ENCODE data around the gene CELA3A. TPM values are rescaled to one million over a fixed set of nuclear protein-coding genes. Genes with fewer than 3 reads are reported as not detected.

CELA3A gene
- total and polyA plus RNA-seq, 10 of the 15 experiments (the other 5 are each of a cell fraction or from before 2014, with no cell fraction given), result 7.6 TPM; not detected in 9

Small RNA genes within 50 kb of the gene (small RNA-seq; reads per million reads assigned to genes)
- gene RN7SL186P (not detected), gene RN7SL386P (not detected), gene RNU6-1022P (not detected), gene RNU6-776P (not detected)

Other genes starting within 250 kb of the CELA3A start
- gene USP48, start 218.5 kb upstream of the CELA3A start, total RNA-seq (2014; rRNA removed), result 59.0 and 70.8 TPM in 2 replicates
- gene USP48, start 218.5 kb upstream of the CELA3A start, total RNA-seq (2014; rRNA removed; fragmentation: Illumina TruSeq; extraction: Trizol), result 69.9 and 80.4 TPM in 2 replicates
- 96.6 and 99.3 TPM in 2 replicates for gene USP48, start 218.5 kb upstream of the CELA3A start, total RNA-seq (2021)
- gene USP48, start 218.5 kb upstream of the CELA3A start, polyA plus RNA-seq (2011; rRNA removed), result 104 and 161 TPM in 2 replicates
- gene USP48, start 218.5 kb upstream of the CELA3A start, polyA plus RNA-seq (2014; fragmentation: Illumina TruSeq; extraction: Trizol), result 81.1 and 116 TPM in 2 replicates
- 10 to 100 TPM; 21.2 to 39.0 TPM for gene USP48, start 218.5 kb upstream of the CELA3A start, polyA plus RNA-seq (2014; fragmentation: Nextera tagmentation; extraction: Ambion mirVana)
- 53.9 and 68.2 TPM in 2 replicates for gene USP48, start 218.5 kb upstream of the CELA3A start, polyA plus RNA-seq (2014; rRNA removed)
- gene USP48, start 218.5 kb upstream of the CELA3A start, polyA plus RNA-seq (2016; fragmentation: Nextera tagmentation; extraction: Ambion mirVana), result 100 to 1,000 TPM in 1 of 2 experiments, 10 to 100 TPM in 1; 95.2 to 115 TPM
- gene LDLRAD2, start 189.4 kb upstream of the CELA3A start, total RNA-seq (2014; rRNA removed), result 0.23 TPM in 1 of 2 replicates, not detected in the other
- not detected in 2 replicates for gene LDLRAD2, start 189.4 kb upstream of the CELA3A start, total RNA-seq (2014; rRNA removed; fragmentation: Illumina TruSeq; extraction: Trizol)
- gene LDLRAD2, start 189.4 kb upstream of the CELA3A start, total RNA-seq (2021), result 0.08 TPM in 1 of 2 replicates, not detected in the other
- gene LDLRAD2, start 189.4 kb upstream of the CELA3A start, polyA plus RNA-seq (2011; rRNA removed), result not detected in 2 replicates
- gene LDLRAD2, start 189.4 kb upstream of the CELA3A start, polyA plus RNA-seq (2014; fragmentation: Illumina TruSeq; extraction: Trizol), result not detected in 2 replicates
- under 1 TPM in 1 of 2 experiments, not detected in 1; 0.11 TPM for gene LDLRAD2, start 189.4 kb upstream of the CELA3A start, polyA plus RNA-seq (2014; fragmentation: Nextera tagmentation; extraction: Ambion mirVana)
- 0.04 TPM in 1 of 2 replicates, not detected in the other for gene LDLRAD2, start 189.4 kb upstream of the CELA3A start, polyA plus RNA-seq (2014; rRNA removed)
- gene LDLRAD2, start 189.4 kb upstream of the CELA3A start, polyA plus RNA-seq (2016; fragmentation: Nextera tagmentation; extraction: Ambion mirVana), result not detected
- 0.82 and 1.2 TPM in 2 replicates for gene HSPG2, start 64.3 kb upstream of the CELA3A start, total RNA-seq (2014; rRNA removed)
- 0.63 and 0.83 TPM in 2 replicates for gene HSPG2, start 64.3 kb upstream of the CELA3A start, total RNA-seq (2014; rRNA removed; fragmentation: Illumina TruSeq; extraction: Trizol)
- 3.4 and 3.5 TPM in 2 replicates for gene HSPG2, start 64.3 kb upstream of the CELA3A start, total RNA-seq (2021)
- gene HSPG2, start 64.3 kb upstream of the CELA3A start, polyA plus RNA-seq (2011; rRNA removed), result 0.62 and 0.71 TPM in 2 replicates
- 0.06 and 0.40 TPM in 2 replicates for gene HSPG2, start 64.3 kb upstream of the CELA3A start, polyA plus RNA-seq (2014; fragmentation: Illumina TruSeq; extraction: Trizol)
- gene HSPG2, start 64.3 kb upstream of the CELA3A start, polyA plus RNA-seq (2014; fragmentation: Nextera tagmentation; extraction: Ambion mirVana), result not detected
- 0.76 and 1.3 TPM in 2 replicates for gene HSPG2, start 64.3 kb upstream of the CELA3A start, polyA plus RNA-seq (2014; rRNA removed)
- gene HSPG2, start 64.3 kb upstream of the CELA3A start, polyA plus RNA-seq (2016; fragmentation: Nextera tagmentation; extraction: Ambion mirVana), result 1 to 10 TPM in 1 of 2 experiments, under 1 TPM in 1; 0.30 to 1.1 TPM
- gene CELA3B, start 24.6 kb upstream of the CELA3A start, total RNA-seq (2014; rRNA removed), result not detected in 2 replicates
- gene CELA3B, start 24.6 kb upstream of the CELA3A start, total RNA-seq (2014; rRNA removed; fragmentation: Illumina TruSeq; extraction: Trizol), result not detected in 2 replicates
- 4.1 and 6.4 TPM in 2 replicates for gene CELA3B, start 24.6 kb upstream of the CELA3A start, total RNA-seq (2021)
- not detected in 2 replicates for gene CELA3B, start 24.6 kb upstream of the CELA3A start, polyA plus RNA-seq (2011; rRNA removed)
- gene CELA3B, start 24.6 kb upstream of the CELA3A start, polyA plus RNA-seq (2014; fragmentation: Illumina TruSeq; extraction: Trizol), result not detected in 2 replicates
- not detected for gene CELA3B, start 24.6 kb upstream of the CELA3A start, polyA plus RNA-seq (2014; fragmentation: Nextera tagmentation; extraction: Ambion mirVana)
- not detected in 2 replicates for gene CELA3B, start 24.6 kb upstream of the CELA3A start, polyA plus RNA-seq (2014; rRNA removed)
- not detected for gene CELA3B, start 24.6 kb upstream of the CELA3A start, polyA plus RNA-seq (2016; fragmentation: Nextera tagmentation; extraction: Ambion mirVana)
- gene CDC42, start 51.1 kb downstream of the CELA3A start, total RNA-seq (2014; rRNA removed), result 350 and 429 TPM in 2 replicates
- 418 and 422 TPM in 2 replicates for gene CDC42, start 51.1 kb downstream of the CELA3A start, total RNA-seq (2014; rRNA removed; fragmentation: Illumina TruSeq; extraction: Trizol)
- 302 and 307 TPM in 2 replicates for gene CDC42, start 51.1 kb downstream of the CELA3A start, total RNA-seq (2021)
- gene CDC42, start 51.1 kb downstream of the CELA3A start, polyA plus RNA-seq (2011; rRNA removed), result 479 and 776 TPM in 2 replicates
- gene CDC42, start 51.1 kb downstream of the CELA3A start, polyA plus RNA-seq (2014; fragmentation: Illumina TruSeq; extraction: Trizol), result 426 and 542 TPM in 2 replicates
- gene CDC42, start 51.1 kb downstream of the CELA3A start, polyA plus RNA-seq (2014; fragmentation: Nextera tagmentation; extraction: Ambion mirVana), result 100 to 1,000 TPM; 286 to 442 TPM
- 230 and 275 TPM in 2 replicates for gene CDC42, start 51.1 kb downstream of the CELA3A start, polyA plus RNA-seq (2014; rRNA removed)
- 100 to 1,000 TPM; 184 to 200 TPM for gene CDC42, start 51.1 kb downstream of the CELA3A start, polyA plus RNA-seq (2016; fragmentation: Nextera tagmentation; extraction: Ambion mirVana)
- under 0.01 TPM in 1 of 2 replicates, not detected in the other for gene WNT4, start 141.4 kb downstream of the CELA3A start, total RNA-seq (2014; rRNA removed)
- not detected in 2 replicates for gene WNT4, start 141.4 kb downstream of the CELA3A start, total RNA-seq (2014; rRNA removed; fragmentation: Illumina TruSeq; extraction: Trizol)
- gene WNT4, start 141.4 kb downstream of the CELA3A start, total RNA-seq (2021), result not detected in 2 replicates
- gene WNT4, start 141.4 kb downstream of the CELA3A start, polyA plus RNA-seq (2011; rRNA removed), result 0.01 TPM in 1 of 2 replicates, not detected in the other
- gene WNT4, start 141.4 kb downstream of the CELA3A start, polyA plus RNA-seq (2014; fragmentation: Illumina TruSeq; extraction: Trizol), result not detected in 2 replicates
- not detected for gene WNT4, start 141.4 kb downstream of the CELA3A start, polyA plus RNA-seq (2014; fragmentation: Nextera tagmentation; extraction: Ambion mirVana)
- gene WNT4, start 141.4 kb downstream of the CELA3A start, polyA plus RNA-seq (2014; rRNA removed), result 0.27 TPM in 1 of 2 replicates, not detected in the other
- not detected for gene WNT4, start 141.4 kb downstream of the CELA3A start, polyA plus RNA-seq (2016; fragmentation: Nextera tagmentation; extraction: Ambion mirVana)

Measured in GM12878 (cell line).